ENCODE results near the gene IRF2BP2. TPM values are rescaled to one million over a fixed set of nuclear protein-coding genes. Genes with fewer than 3 reads are reported as not detected.

IRF2BP2 gene
- total RNA-seq, 4 donors from 2014 or later, result 71.4 to 107 (median 93.8) TPM

DNA sequence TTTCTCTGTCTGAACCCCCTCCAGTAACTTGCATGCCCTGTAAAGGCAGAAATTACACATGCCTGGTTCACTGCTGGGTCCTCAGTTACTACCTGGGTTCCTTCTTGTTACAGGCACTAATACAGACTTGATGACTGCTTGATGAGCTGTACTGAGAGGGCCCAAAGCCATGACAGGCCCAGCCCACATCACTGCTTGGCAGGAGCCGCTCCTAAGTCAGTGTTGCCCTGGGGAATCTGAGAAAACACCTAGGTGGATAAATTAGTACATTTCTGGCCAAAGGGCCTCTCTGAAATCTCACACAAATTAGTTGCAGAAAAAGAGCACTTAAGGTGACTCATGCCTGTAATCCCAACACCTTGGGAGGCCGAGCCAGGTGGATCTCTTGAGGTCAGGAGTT lies 37.8 kb upstream of the IRF2BP2 start:
- 77 to 100% methylated on average over 2 of the region's 2 CpGs for WGBS, 2 donors
- H3K27ac ChIP-seq, result no peak overlapping the region
- TF ChIP-seq EP300 (IDR thresholded peaks at IDR 0.05) (no peak), POLR2A (IDR thresholded peaks at IDR 0.05) (no peak)
- TF ChIP-seq, protein P1, sequence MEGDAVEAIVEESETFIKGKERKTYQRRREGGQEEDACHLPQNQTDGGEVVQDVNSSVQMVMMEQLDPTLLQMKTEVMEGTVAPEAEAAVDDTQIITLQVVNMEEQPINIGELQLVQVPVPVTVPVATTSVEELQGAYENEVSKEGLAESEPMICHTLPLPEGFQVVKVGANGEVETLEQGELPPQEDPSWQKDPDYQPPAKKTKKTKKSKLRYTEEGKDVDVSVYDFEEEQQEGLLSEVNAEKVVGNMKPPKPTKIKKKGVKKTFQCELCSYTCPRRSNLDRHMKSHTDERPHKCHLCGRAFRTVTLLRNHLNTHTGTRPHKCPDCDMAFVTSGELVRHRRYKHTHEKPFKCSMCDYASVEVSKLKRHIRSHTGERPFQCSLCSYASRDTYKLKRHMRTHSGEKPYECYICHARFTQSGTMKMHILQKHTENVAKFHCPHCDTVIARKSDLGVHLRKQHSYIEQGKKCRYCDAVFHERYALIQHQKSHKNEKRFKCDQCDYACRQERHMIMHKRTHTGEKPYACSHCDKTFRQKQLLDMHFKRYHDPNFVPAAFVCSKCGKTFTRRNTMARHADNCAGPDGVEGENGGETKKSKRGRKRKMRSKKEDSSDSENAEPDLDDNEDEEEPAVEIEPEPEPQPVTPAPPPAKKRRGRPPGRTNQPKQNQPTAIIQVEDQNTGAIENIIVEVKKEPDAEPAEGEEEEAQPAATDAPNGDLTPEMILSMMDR (IDR thresholded peaks at IDR 0.05), result no peak
- H3K4me3 ChIP-seq, result no peak overlapping the region
- no peak for DNase-seq (ENCODE audit: low spot score in 2 of 2)
- no peaks in the 10 kb centered on the region for H3K27me3 ChIP-seq
- no peaks in the 10 kb centered on the region for H3K9me3 ChIP-seq
- peaks cover 0 to 9% (median 2%) of the 10 kb centered on the region in 4 donors for H3K4me1 ChIP-seq
- H3K36me3 ChIP-seq, result no peaks in the 10 kb centered on the region

DNA sequence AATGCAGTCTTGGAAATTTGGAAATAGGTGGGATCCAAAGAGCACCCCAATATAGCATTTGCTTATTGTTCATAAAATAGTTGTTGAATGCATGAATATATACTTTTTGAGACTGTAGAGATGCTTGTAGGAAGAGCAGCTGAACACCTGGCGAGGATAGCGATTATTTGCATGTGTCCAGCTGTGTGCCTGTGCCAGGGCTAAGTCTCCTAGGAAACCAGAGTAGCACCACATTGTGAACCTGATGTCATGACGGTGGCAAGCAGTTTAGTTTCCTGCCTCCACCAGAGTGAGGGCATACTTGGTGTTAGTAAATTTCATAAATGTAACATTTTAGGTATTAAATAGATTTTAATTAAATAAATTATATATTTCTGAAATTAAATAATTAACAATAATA lies 37.3 kb upstream of the IRF2BP2 start:
- no peak for DNase-seq (ENCODE audit: low spot score in 2 of 2)
- Histone ChIP-seq H3K36me3 (no peaks in the 10 kb centered on the region), H3K9me3 (no peaks in the 10 kb centered on the region), H3K27ac (no peak overlapping the region), H3K27me3 (no peaks in the 10 kb centered on the region), H3K4me1 (peaks cover 0 to 9% (median 2%) of the 10 kb centered on the region in 4 donors), H3K4me3 (no peak overlapping the region)
- 88 to 96% methylated on average over 3 of the region's 3 CpGs for WGBS, 2 donors
- TF ChIP-seq EP300 (IDR thresholded peaks at IDR 0.05), result no peak
- TF ChIP-seq, protein P1 (IDR thresholded peaks at IDR 0.05), result no peak
- no peak for TF ChIP-seq POLR2A (IDR thresholded peaks at IDR 0.05)

DNA sequence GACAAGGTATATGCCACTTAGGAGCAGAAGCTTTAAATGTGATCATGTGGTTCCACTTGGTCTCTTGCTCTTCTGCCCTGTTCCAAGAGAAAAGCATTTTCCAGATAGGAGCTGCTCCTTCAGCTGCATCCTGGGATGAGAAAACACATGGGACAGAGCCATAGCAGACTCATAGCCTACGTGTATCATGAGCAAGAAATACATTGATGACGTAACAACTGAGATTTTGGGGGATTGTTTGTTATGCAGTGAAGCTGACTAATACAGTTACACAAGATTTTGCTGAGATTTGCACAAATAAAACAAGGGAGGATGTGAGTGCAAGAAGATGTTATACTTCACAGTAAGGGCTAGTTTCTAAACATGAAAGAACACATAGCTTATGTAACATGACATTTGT lies 36.0 kb upstream of the IRF2BP2 start:
- Histone ChIP-seq H3K9me3 (no peaks in the 10 kb centered on the region), H3K36me3 (no peaks in the 10 kb centered on the region), H3K4me1 (peaks cover 0 to 9% (median 2%) of the 10 kb centered on the region in 4 donors), H3K4me3 (no peak overlapping the region), H3K27ac (no peak overlapping the region), H3K27me3 (no peaks in the 10 kb centered on the region)
- TF ChIP-seq, protein P1 (IDR thresholded peaks at IDR 0.05), result no peak
- TF ChIP-seq EP300 (IDR thresholded peaks at IDR 0.05), result no peak
- no peak for TF ChIP-seq POLR2A (IDR thresholded peaks at IDR 0.05)
- no peak for DNase-seq (ENCODE audit: low spot score in 2 of 2)
- WGBS, 2 donors, result 85 to 90% methylated on average over 2 of the region's 2 CpGs

DNA sequence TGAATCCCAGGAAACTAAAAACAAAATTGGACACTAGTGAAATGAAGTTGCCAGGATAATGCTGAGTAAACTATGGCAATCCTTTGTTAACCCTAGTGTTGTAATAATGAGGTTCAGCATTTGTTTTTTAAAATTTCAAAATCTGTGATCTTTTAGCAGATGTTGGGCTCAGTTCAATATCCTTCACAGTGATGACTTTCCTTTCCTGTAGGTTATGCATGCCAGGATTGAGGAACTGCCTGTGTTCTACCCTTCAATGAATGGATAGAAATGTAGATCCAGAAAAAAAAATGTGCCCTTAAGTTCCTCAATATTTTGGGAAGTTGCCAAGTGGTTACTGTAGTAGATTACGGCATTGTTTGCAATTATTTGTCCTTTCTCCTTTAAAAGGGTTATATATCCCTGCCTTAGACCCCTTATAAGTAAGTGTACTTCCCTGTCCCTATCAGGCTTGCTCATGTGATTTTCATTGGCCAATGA lies 35.5 kb upstream of the IRF2BP2 start:
- WGBS, 2 donors, result 33 to 39% methylated on average over 1 of the region's 1 CpG
- H3K27ac ChIP-seq, result no peak overlapping the region
- no peaks in the 10 kb centered on the region for H3K9me3 ChIP-seq
- H3K27me3 ChIP-seq, result no peaks in the 10 kb centered on the region
- TF ChIP-seq EP300 (IDR thresholded peaks at IDR 0.05), result peak in 1 of 2 donors; percentile 54
- TF ChIP-seq, protein P1 (IDR thresholded peaks at IDR 0.05), result no peak
- H3K4me1 ChIP-seq, result peaks cover 0 to 9% (median 2%) of the 10 kb centered on the region in 4 donors
- H3K36me3 ChIP-seq, result no peaks in the 10 kb centered on the region
- H3K4me3 ChIP-seq, result no peak overlapping the region
- no peak for DNase-seq (ENCODE audit: low spot score in 2 of 2)

DNA sequence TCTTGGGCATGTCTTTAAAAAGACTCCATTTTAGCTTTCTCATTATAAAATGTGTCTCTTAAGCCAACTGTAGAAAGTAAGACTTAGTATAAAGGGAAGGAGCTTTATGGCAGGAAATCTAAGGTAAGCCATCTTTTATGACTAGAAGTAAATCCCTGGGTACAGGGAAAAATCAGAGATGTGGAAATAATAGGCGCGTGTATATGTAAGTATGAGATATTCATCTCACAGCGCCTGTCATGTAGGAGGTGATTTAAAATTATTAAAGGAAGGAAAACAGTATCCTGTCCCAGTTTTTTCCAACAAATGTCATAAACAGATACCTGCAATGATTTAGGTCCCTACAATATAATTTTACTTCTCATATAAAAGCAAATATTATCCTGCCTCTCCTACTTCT lies 35.0 kb upstream of the IRF2BP2 start:
- Histone ChIP-seq H3K9me3 (no peaks in the 10 kb centered on the region), H3K36me3 (no peaks in the 10 kb centered on the region), H3K4me1 (peaks cover 0 to 9% (median 2%) of the 10 kb centered on the region in 4 donors), H3K27ac (no peak overlapping the region), H3K27me3 (no peaks in the 10 kb centered on the region), H3K4me3 (no peak overlapping the region)
- DNase-seq (ENCODE audit: low spot score in 2 of 2), result no peak
- 69 to 81% methylated on average over 3 of the region's 3 CpGs for WGBS, 2 donors
- no peak for TF ChIP-seq POLR2A (IDR thresholded peaks at IDR 0.05)
- TF ChIP-seq, protein P1 (IDR thresholded peaks at IDR 0.05), result no peak
- TF ChIP-seq EP300 (IDR thresholded peaks at IDR 0.05), result no peak

All from tibial nerve (tissue), 4 donors.